Smooth muscle cell (in vitro differentiated cells): ENCODE data around the gene ADAM22. TPM values are rescaled to one million over a fixed set of nuclear protein-coding genes. Genes with fewer than 3 reads are reported as not detected.

Source experiments
- DNase-seq: peaks from one replicate; lab custom pipeline; 2025; ENCODE audit not compliant: unreplicated experiment; lab: John Stamatoyannopoulos, UW
- H2AFZ ChIP-seq: fragments of 200-600 bp; sonication (generic); 2 replicates; pipeline ENCODE4 v1.6.0; 2016; ENCODE audit warnings: antibody characterized with exemption, low read depth, mild to moderate bottlenecking
- H3F3A ChIP-seq: fragments of 200-600 bp; sonication (generic); 2 replicates; pipeline ENCODE4 v1.6.0; 2017; ENCODE audit warnings: antibody characterized with exemption, low read depth
- H3K27ac ChIP-seq: fragments of 200-600 bp; sonication (generic); 2 replicates; pipeline ENCODE4 v1.5.1; 2016; ENCODE audit warnings: low read depth, mild to moderate bottlenecking
- H3K27me3 ChIP-seq: fragments of 200-600 bp; sonication (generic); 2 replicates; pipeline ENCODE4 v1.6.1; 2016; ENCODE audit warnings: low read depth, mild to moderate bottlenecking
- H3K36me3 ChIP-seq: fragments of 200-600 bp; sonication (generic); 2 replicates; pipeline ENCODE4 v1.5.1; 2016; ENCODE audit warnings: low read depth
- H3K4me1 ChIP-seq: fragments of 200-600 bp; sonication (generic); 2 replicates; pipeline ENCODE4 v1.5.1; 2016; ENCODE audit warnings: low read depth
- H3K4me2 ChIP-seq: fragments of 200-600 bp; sonication (generic); 2 replicates; pipeline ENCODE4 v1.6.0; 2016; ENCODE audit warnings: mild to moderate bottlenecking
- H3K4me3 ChIP-seq: fragments of 200-600 bp; sonication (generic); 2 replicates; pipeline ENCODE4 v1.5.1; 2016; ENCODE audit warnings: mild to moderate bottlenecking
- H3K79me2 ChIP-seq: fragments of 200-600 bp; sonication (generic); 2 replicates; pipeline ENCODE4 v1.6.0; 2016; ENCODE audit warnings: low read depth, mild to moderate bottlenecking
- H3K9ac ChIP-seq: fragments of 200-600 bp; sonication (generic); 2 replicates; pipeline ENCODE4 v1.6.0; 2016; ENCODE audit warnings: low read depth
- H3K9me3 ChIP-seq: fragments of 200-600 bp; sonication (generic); replicated peaks from 2 replicates; pipeline ENCODE4 v1.5.1; 2016; ENCODE audit warnings: low read depth
- H4K20me1 ChIP-seq: fragments of 200-600 bp; sonication (generic); 2 replicates; pipeline ENCODE4 v1.6.0; 2016; ENCODE audit warnings: low read depth
- WGBS: methylation state at CpG from one replicate; pipeline ENCODE4 v1.1.7; 2016; ENCODE audit warnings: low lambda C conversion rate; 5-methylcytosine and 5-hydroxymethylcytosine counted together
- polyA plus RNA-seq: library from polyadenylated mRNA; unstranded; fragments of >200 nt; fragmentation: Nextera tagmentation; extraction: Ambion mirVana; gene quantifications from 2 replicates; pipeline ENCODE4 v1.2.1, GENCODE V29; 2016
- total RNA-seq: library from RNA; depleted of rRNA; stranded (reverse); fragments of >200 nt; gene quantifications from 2 replicates; pipeline ENCODE4 v1.2.3, GENCODE V29; 2014
- TF ChIP-seq, protein P1 (sequence below): fragments of 200-600 bp; sonication (generic); IDR thresholded peaks from 2 replicates; pipeline ENCODE4 v1.5.1; 2017; ENCODE audit warnings: borderline replicate concordance, mild to moderate bottlenecking, antibody characterized with exemption; ENCODE audit not compliant: insufficient read depth, poor library complexity, severe bottlenecking

The ADAM22 gene
- total and polyA plus RNA-seq, 2 experiments from 2014 or later: 0.10 to 0.22 TPM

- no peaks in the 10 kb centered on the region for H3K27me3 ChIP-seq
- TF ChIP-seq, protein P1, sequence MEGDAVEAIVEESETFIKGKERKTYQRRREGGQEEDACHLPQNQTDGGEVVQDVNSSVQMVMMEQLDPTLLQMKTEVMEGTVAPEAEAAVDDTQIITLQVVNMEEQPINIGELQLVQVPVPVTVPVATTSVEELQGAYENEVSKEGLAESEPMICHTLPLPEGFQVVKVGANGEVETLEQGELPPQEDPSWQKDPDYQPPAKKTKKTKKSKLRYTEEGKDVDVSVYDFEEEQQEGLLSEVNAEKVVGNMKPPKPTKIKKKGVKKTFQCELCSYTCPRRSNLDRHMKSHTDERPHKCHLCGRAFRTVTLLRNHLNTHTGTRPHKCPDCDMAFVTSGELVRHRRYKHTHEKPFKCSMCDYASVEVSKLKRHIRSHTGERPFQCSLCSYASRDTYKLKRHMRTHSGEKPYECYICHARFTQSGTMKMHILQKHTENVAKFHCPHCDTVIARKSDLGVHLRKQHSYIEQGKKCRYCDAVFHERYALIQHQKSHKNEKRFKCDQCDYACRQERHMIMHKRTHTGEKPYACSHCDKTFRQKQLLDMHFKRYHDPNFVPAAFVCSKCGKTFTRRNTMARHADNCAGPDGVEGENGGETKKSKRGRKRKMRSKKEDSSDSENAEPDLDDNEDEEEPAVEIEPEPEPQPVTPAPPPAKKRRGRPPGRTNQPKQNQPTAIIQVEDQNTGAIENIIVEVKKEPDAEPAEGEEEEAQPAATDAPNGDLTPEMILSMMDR: no peak
- peaks cover 1% of the 10 kb centered on the region for H3K4me1 ChIP-seq
- no peaks in the 10 kb centered on the region for H4K20me1 ChIP-seq
- H3K9me3 ChIP-seq: no peaks in the 10 kb centered on the region
- DNase-seq: no peak
- H2AFZ ChIP-seq: no peak overlapping the region
- WGBS: 74% methylated on average over 2 of the region's 2 CpGs
- no peak overlapping the region for H3K4me3 ChIP-seq
- no peak overlapping the region for H3K4me2 ChIP-seq
- no peaks in the 10 kb centered on the region for H3K36me3 ChIP-seq
- H3K27ac ChIP-seq: no peak overlapping the region
- H3F3A ChIP-seq: no peaks in the 10 kb centered on the region
- H3K9ac ChIP-seq: no peak overlapping the region
- no peaks in the 10 kb centered on the region for H3K79me2 ChIP-seq
Observed at GRCh38 chr7:88121335-88121734, 187.3 kb downstream of the ADAM22 start.

DNA sequence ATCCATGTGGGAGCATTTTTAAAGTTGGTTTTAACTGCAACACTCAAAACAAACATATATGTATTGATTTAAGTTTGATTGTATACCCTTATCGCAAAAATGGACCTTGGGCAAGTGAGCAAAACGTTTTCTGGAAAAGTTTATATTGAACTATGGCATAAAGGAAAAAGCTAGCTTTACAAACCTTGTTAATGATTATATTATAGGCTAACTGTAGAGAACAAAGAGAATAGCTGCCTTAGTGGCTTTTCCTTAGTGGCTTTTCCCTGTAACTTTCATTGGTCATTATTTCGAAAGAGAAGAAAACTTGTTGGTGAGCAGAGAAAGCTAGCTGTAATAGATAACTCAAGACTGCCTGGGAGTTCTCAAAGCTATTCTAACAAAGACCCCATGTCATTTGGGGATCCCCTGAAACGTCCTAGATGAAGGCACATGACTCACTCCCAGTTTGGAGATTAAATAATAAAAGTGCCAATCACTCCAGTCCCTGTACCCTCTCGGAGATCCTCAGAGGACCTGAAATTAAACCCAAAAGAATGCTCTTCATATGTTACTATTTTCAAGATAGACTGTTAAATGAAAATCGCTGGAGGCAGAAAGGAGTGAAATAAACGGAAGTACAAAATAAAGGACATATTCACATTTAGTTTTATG is 193.7 kb downstream of the ADAM22 start:
- WGBS: 78% methylated on average over 7 of the region's 7 CpGs
- TF ChIP-seq, protein P1: no peak
- no peak overlapping the region for H3K9ac ChIP-seq
- H3K79me2 ChIP-seq: no peaks in the 10 kb centered on the region
- no peaks in the 10 kb centered on the region for H3F3A ChIP-seq
- no peaks in the 10 kb centered on the region for H4K20me1 ChIP-seq
- H3K4me2 ChIP-seq: no peak overlapping the region
- no peaks in the 10 kb centered on the region for H3K9me3 ChIP-seq
- no peak overlapping the region for H2AFZ ChIP-seq
- H3K27ac ChIP-seq: no peak overlapping the region
- no peaks in the 10 kb centered on the region for H3K4me1 ChIP-seq
- no peaks in the 10 kb centered on the region for H3K27me3 ChIP-seq
- DNase-seq: no peak
- no peak overlapping the region for H3K4me3 ChIP-seq
- H3K36me3 ChIP-seq: no peaks in the 10 kb centered on the region

GRCh38 chr7:88132725-88133124 is 198.7 kb downstream of the ADAM22 start:
- no peaks in the 10 kb centered on the region for H3K79me2 ChIP-seq
- no peaks in the 10 kb centered on the region for H3K36me3 ChIP-seq
- TF ChIP-seq, protein P1: no peak
- WGBS: 91% methylated on average over 4 of the region's 4 CpGs
- no peak overlapping the region for H3K9ac ChIP-seq
- no peak overlapping the region for H2AFZ ChIP-seq
- H3K27ac ChIP-seq: no peak overlapping the region
- H3F3A ChIP-seq: no peaks in the 10 kb centered on the region
- H3K4me2 ChIP-seq: no peak overlapping the region
- no peaks in the 10 kb centered on the region for H4K20me1 ChIP-seq
- no peak overlapping the region for H3K4me3 ChIP-seq
- H3K9me3 ChIP-seq: no peaks in the 10 kb centered on the region
- H3K4me1 ChIP-seq: no peaks in the 10 kb centered on the region
- DNase-seq: no peak
- H3K27me3 ChIP-seq: no peaks in the 10 kb centered on the region

DNA sequence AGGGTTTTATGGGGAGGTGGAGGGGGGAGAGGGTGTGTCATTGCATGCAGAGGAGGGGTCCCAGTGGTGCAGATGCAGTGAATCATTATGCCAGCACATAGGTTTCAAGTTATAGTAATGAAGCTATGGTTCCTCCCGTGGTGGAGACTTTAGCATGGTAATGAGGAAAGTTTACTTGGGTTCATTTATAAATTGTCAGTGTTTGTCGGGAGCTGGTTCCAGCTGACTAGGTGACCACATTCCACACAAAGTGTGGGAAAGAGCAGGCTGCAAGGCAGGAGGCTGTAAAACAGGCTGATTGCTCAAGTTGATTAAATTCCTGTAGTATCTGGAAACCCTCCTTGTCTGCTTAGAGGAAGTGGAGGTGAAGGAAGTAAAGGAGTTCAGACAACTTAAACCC is 206.9 kb downstream of the ADAM22 start:
- no peaks in the 10 kb centered on the region for H3K79me2 ChIP-seq
- no peaks in the 10 kb centered on the region for H3K9me3 ChIP-seq
- H3K27ac ChIP-seq: no peak overlapping the region
- no peak overlapping the region for H3K9ac ChIP-seq
- DNase-seq: no peak
- no peaks in the 10 kb centered on the region for H4K20me1 ChIP-seq
- no peaks in the 10 kb centered on the region for H3K4me1 ChIP-seq
- no peaks in the 10 kb centered on the region for H3F3A ChIP-seq
- TF ChIP-seq, protein P1: no peak
- H2AFZ ChIP-seq: no peak overlapping the region
- H3K4me3 ChIP-seq: no peak overlapping the region
- no peaks in the 10 kb centered on the region for H3K27me3 ChIP-seq
- WGBS: 7% methylated on average over 2 of the region's 2 CpGs
- H3K36me3 ChIP-seq: no peaks in the 10 kb centered on the region
- no peak overlapping the region for H3K4me2 ChIP-seq
